Stimulated activated CD8-positive, alpha-beta memory T cell treated with anti-CD3 and anti-CD28 coated beads, Interleukin-15, amount 100 ng/mL, for 4 hours (primary cell): Measurements from ENCODE around the gene SDSL.

ENCODE experiments used
- DNase-seq, 2 donors: peaks; one replicate each; pipeline ENCODE4 v3.0.0-alpha.2; 2020; ENCODE audit warnings: low read depth in 2 of 2

Gene SDSL

GRCh38 chr12:113422030-113422885 lies at the start of gene SDSL:
Gene SDSL (plus strand): TSS chr12:113422380. CDS start chr12:113427983, 5,603 bp downstream.
- no peak for DNase-seq

GRCh38 chr12:113373440-113373839 lies 48.7 kb upstream of the SDSL start:
- DNase-seq, result no peak

GRCh38 chr12:113373969-113374368 lies 48.2 kb upstream of the SDSL start:
- no peak for DNase-seq

GRCh38 chr12:113374823-113375428 lies 47.3 kb upstream of the SDSL start:
- DNase-seq, result no peak

- DNase-seq, result no peak
These were observed 43.9 kb upstream of the SDSL start for GRCh38 chr12:113378291-113378690.

GRCh38 chr12:113381220-113381619 lies 41.0 kb upstream of the SDSL start:
- no peak for DNase-seq

- DNase-seq, result no peak
These were observed 40.0 kb upstream of the SDSL start for GRCh38 chr12:113382206-113382605.

GRCh38 chr12:113384778-113385177 lies 37.4 kb upstream of the SDSL start:
- no peak for DNase-seq

- DNase-seq, result no peak
These were observed 36.8 kb upstream of the SDSL start for GRCh38 chr12:113385282-113385882.

- DNase-seq, result no peak
These were observed 35.2 kb upstream of the SDSL start for GRCh38 chr12:113386866-113387566.

- no peak for DNase-seq
These were observed 34.5 kb upstream of the SDSL start for GRCh38 chr12:113387631-113388030.

- no peak for DNase-seq
These were observed 33.8 kb upstream of the SDSL start for GRCh38 chr12:113388351-113388750.

GRCh38 chr12:113390064-113391043 lies 31.8 kb upstream of the SDSL start:
- no peak for DNase-seq

- DNase-seq, result no peak
These were observed 31.0 kb upstream of the SDSL start for GRCh38 chr12:113391145-113391544.

- no peak for DNase-seq
These were observed 30.4 kb upstream of the SDSL start for GRCh38 chr12:113391650-113392337.

- DNase-seq, result no peak
These were observed 29.7 kb upstream of the SDSL start for GRCh38 chr12:113392520-113392919.

GRCh38 chr12:113392988-113393579 lies 29.1 kb upstream of the SDSL start:
- no peak for DNase-seq

GRCh38 chr12:113393749-113394148 lies 28.4 kb upstream of the SDSL start:
- DNase-seq, result no peak

- DNase-seq, result no peak
These were observed 27.1 kb upstream of the SDSL start for GRCh38 chr12:113395119-113395518.

- DNase-seq, result no peak
These were observed 26.0 kb upstream of the SDSL start for GRCh38 chr12:113396200-113396599.
